AG09319 (cell line): ENCODE data around the gene BCAS3.
A peak's percentile ranks its signal among the peaks of the same experiment; 100 is the strongest.

Experiments
- DNase-seq: peaks from one replicate; pipeline ENCODE4 v3.0.0-alpha.2; 2010; ENCODE audit warnings: low read depth; ENCODE audit errors: extremely low read depth
- CTCF ChIP-seq: IDR thresholded peaks from 2 replicates; pipeline ENCODE4 v1.5.1; 2011; ENCODE audit warnings: low read depth, mild to moderate bottlenecking, inconsistent platforms, low read length, moderate library complexity

BCAS3 gene

GRCh38 chr17:60729854-60730253, 52.2 kb downstream of the BCAS3 start:
- TF ChIP-seq CTCF = no peak
- DNase-seq = no peak

GRCh38 chr17:60730273-60730672, 52.6 kb downstream of the BCAS3 start:
- no peak for DNase-seq
- TF ChIP-seq CTCF = no peak

GRCh38 chr17:60738287-60738686, 60.6 kb downstream of the BCAS3 start:
- no peak for DNase-seq
- no peak for TF ChIP-seq CTCF

- no peak for TF ChIP-seq CTCF
- no peak for DNase-seq
Measured at GRCh38 chr17:60740584-60740983, 62.9 kb downstream of the BCAS3 start.

GRCh38 chr17:60741031-60741430, 63.4 kb downstream of the BCAS3 start:
- no peak for TF ChIP-seq CTCF
- DNase-seq = no peak

- TF ChIP-seq CTCF = no peak
- DNase-seq = no peak
Measured at GRCh38 chr17:60743282-60743681, 65.6 kb downstream of the BCAS3 start.

GRCh38 chr17:60743799-60744198, 66.1 kb downstream of the BCAS3 start:
- DNase-seq = peak; percentile 35
- TF ChIP-seq CTCF = no peak
